ENCODE measurements around the gene PCP2. TPM values are rescaled to one million over a fixed set of nuclear protein-coding genes. Genes with fewer than 3 reads are reported as not detected.

The PCP2 gene
- total RNA-seq, 1 donor from 2014 or later = not detected

DNA sequence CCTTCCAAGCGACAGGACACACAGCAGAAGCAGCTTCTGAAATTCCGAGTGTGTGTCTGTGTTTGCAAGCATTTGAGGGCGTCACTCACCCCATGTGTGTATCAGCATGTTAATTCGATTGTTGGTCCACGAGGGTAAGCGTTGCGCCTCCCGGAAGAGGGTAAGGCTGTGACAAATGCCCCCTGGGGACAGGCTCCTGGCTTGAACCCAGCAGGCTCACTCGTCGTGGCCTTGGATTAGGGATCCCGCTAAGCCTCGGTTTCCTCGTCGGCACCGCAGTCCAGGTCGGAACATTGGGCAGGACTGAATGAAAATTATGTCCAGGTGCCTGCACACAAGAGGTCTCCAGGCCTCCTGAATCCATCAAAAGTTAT is 2.8 kb upstream of the PCP2 start:
- peaks cover 8% of the 10 kb centered on the region for H3K27me3 ChIP-seq
- H3K36me3 ChIP-seq = no peaks in the 10 kb centered on the region
- H3K4me3 ChIP-seq = peak overlapping the region; percentile 41 to 60
- intact Hi-C loops (cut with DNase I) = no loop called here
- TF ChIP-seq POLR2AphosphoS5 (IDR thresholded peaks at IDR 0.05; ENCODE audit: insufficient read depth in 1 of 2, low read depth in 1 of 2) (no peak), POLR2A (IDR thresholded peaks at IDR 0.05) (no peak)
- TF ChIP-seq, protein P1, sequence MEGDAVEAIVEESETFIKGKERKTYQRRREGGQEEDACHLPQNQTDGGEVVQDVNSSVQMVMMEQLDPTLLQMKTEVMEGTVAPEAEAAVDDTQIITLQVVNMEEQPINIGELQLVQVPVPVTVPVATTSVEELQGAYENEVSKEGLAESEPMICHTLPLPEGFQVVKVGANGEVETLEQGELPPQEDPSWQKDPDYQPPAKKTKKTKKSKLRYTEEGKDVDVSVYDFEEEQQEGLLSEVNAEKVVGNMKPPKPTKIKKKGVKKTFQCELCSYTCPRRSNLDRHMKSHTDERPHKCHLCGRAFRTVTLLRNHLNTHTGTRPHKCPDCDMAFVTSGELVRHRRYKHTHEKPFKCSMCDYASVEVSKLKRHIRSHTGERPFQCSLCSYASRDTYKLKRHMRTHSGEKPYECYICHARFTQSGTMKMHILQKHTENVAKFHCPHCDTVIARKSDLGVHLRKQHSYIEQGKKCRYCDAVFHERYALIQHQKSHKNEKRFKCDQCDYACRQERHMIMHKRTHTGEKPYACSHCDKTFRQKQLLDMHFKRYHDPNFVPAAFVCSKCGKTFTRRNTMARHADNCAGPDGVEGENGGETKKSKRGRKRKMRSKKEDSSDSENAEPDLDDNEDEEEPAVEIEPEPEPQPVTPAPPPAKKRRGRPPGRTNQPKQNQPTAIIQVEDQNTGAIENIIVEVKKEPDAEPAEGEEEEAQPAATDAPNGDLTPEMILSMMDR (IDR thresholded peaks at IDR 0.05) = no peak
- no peak overlapping the region for H3K27ac ChIP-seq
- H3K9me3 ChIP-seq = no peaks in the 10 kb centered on the region
- DNase-seq (ENCODE audit: extremely low spot score in 2 of 2) = no peak
- peaks cover 9% of the 10 kb centered on the region for H3K4me1 ChIP-seq

DNA sequence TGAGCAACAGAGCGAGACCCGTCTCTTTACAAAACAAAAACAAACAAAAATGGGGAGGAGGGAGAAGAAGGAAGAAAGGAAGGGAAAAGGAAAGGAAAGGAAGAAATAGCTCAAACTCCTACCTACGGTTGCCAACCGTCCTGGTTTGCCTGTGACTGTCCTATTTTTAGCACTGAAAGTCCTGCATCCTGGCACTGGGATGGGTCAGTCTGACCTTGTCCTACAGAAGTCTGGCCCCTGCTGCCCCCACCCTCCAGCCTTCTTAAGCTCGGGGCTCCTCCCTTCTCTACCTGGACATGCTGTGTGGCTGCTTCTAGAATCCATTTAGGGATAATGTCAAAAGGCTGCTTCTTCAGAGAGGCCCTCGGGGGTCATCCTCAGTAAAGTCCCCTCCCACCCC is 2.2 kb upstream of the PCP2 start:
- Histone ChIP-seq H3K4me1 (peaks cover 15% of the 10 kb centered on the region), H3K36me3 (no peaks in the 10 kb centered on the region), H3K9me3 (no peaks in the 10 kb centered on the region), H3K27me3 (peaks cover 8% of the 10 kb centered on the region), H3K4me3 (no peak overlapping the region), H3K27ac (no peak overlapping the region)
- intact Hi-C loops (cut with DNase I) = no loop called here
- no peak for DNase-seq (ENCODE audit: extremely low spot score in 2 of 2)
- TF ChIP-seq, protein P1 (IDR thresholded peaks at IDR 0.05) = no peak
- no peak for TF ChIP-seq POLR2AphosphoS5 (IDR thresholded peaks at IDR 0.05; ENCODE audit: insufficient read depth in 1 of 2, low read depth in 1 of 2)
- TF ChIP-seq POLR2A (IDR thresholded peaks at IDR 0.05) = no peak

GRCh38 chr19:7632340-7633203 is 947 bp downstream of the PCP2 start:
- Histone ChIP-seq H3K27me3 (peaks cover 3% of the 10 kb centered on the region), H3K36me3 (no peaks in the 10 kb centered on the region), H3K4me3 (no peak overlapping the region), H3K27ac (no peak overlapping the region), H3K4me1 (peaks cover 35% of the 10 kb centered on the region), H3K9me3 (no peaks in the 10 kb centered on the region)
- DNase-seq (ENCODE audit: extremely low spot score in 2 of 2) = no peak
- TF ChIP-seq POLR2AphosphoS5 (IDR thresholded peaks at IDR 0.05; ENCODE audit: insufficient read depth in 1 of 2, low read depth in 1 of 2) = no peak
- TF ChIP-seq, protein P1 (IDR thresholded peaks at IDR 0.05) = no peak
- TF ChIP-seq POLR2A (IDR thresholded peaks at IDR 0.05) = no peak
- intact Hi-C loops (cut with DNase I) = no loop called here

GRCh38 chr19:7631577-7631976 is 1.9 kb downstream of the PCP2 start:
- Histone ChIP-seq H3K36me3 (peaks cover 0 to 7% of the 10 kb centered on the region in 2 donors), H3K9me3 (no peaks in the 10 kb centered on the region), H3K4me3 (no peak overlapping the region), H3K4me1 (peaks cover 40% of the 10 kb centered on the region), H3K27ac (no peak overlapping the region), H3K27me3 (no peaks in the 10 kb centered on the region)
- TF ChIP-seq POLR2AphosphoS5 (IDR thresholded peaks at IDR 0.05; ENCODE audit: insufficient read depth in 1 of 2, low read depth in 1 of 2) (no peak), POLR2A (IDR thresholded peaks at IDR 0.05) (no peak)
- TF ChIP-seq, protein P1 (IDR thresholded peaks at IDR 0.05) = no peak
- intact Hi-C loops (cut with DNase I) = no loop called here
- no peak for DNase-seq (ENCODE audit: extremely low spot score in 2 of 2)

All from vagina (tissue), 2 donors.